Measurements from ENCODE around the gene MAL.

- TF ChIP-seq, protein P1, sequence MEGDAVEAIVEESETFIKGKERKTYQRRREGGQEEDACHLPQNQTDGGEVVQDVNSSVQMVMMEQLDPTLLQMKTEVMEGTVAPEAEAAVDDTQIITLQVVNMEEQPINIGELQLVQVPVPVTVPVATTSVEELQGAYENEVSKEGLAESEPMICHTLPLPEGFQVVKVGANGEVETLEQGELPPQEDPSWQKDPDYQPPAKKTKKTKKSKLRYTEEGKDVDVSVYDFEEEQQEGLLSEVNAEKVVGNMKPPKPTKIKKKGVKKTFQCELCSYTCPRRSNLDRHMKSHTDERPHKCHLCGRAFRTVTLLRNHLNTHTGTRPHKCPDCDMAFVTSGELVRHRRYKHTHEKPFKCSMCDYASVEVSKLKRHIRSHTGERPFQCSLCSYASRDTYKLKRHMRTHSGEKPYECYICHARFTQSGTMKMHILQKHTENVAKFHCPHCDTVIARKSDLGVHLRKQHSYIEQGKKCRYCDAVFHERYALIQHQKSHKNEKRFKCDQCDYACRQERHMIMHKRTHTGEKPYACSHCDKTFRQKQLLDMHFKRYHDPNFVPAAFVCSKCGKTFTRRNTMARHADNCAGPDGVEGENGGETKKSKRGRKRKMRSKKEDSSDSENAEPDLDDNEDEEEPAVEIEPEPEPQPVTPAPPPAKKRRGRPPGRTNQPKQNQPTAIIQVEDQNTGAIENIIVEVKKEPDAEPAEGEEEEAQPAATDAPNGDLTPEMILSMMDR (IDR thresholded peaks at IDR 0.05): no peak
- TF ChIP-seq RFX5 (IDR thresholded peaks at IDR 0.05; ENCODE audit: low read length) (no peak), POLR2AphosphoS5 (IDR thresholded peaks at IDR 0.05; ENCODE audit: low read depth, low read length) (no peak), NFIC (IDR thresholded peaks at IDR 0.05; ENCODE audit: borderline replicate concordance) (no peak), NRF1 (IDR thresholded peaks at IDR 0.05; ENCODE audit: low read depth, low read length) (no peak)
These were observed 26.1 kb upstream of the MAL start for GRCh38 chr2:94999431-94999883.

All from SK-N-SH (cell line).